HG03469 (cell line): ENCODE results near the gene ACTBL2.

ENCODE experiments used
- ATAC-seq: cut with Tn5 transposase; IDR thresholded peaks from one replicate; pipeline ENCODE4 v1.9.1; 2021; ENCODE audit warnings: mild to moderate bottlenecking, moderate library complexity, moderate number of reproducible peaks; ENCODE audit not compliant: unreplicated experiment

ACTBL2 gene

DNA sequence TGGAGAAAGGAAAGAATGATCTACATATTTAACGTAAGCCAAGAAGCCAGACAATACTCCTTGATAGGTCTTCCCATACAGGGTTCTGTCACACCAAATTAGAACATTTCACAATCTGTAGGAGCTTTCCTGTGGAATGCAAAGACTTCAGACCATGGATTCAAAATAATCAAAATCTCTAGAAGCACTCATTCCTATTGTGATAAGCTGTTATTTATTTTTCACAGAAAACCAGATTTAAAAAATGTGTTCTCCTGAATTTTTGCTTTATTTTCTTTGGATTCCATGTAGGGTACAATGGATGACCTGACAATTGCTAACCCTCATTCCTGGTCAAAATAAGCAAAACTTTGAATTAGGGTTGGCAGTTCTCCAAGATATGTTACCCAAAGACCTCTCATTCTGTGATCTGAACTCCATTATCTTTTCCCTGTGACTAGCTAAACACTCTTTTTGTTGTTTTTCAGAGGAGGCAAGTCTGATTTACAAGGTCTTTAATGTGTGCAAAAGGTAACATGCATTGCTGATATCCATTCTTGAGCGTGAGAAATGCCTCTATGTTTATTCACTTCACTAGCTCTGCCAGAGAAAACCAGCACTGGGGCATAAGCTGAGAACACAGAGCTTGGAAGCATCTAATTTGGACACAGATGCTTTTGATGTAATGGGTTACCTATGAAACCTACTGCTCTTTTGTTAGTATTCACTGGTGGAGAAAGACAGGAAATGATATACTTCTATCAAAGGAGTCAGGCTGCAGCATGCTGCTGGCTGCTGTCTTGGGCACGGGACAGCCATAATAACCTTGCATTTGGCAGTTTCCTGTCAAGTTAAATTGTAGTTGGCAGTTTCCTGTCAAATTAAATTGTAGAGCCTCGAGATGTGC lies 31.4 kb downstream of the ACTBL2 start:
- ATAC-seq, result no peak

DNA sequence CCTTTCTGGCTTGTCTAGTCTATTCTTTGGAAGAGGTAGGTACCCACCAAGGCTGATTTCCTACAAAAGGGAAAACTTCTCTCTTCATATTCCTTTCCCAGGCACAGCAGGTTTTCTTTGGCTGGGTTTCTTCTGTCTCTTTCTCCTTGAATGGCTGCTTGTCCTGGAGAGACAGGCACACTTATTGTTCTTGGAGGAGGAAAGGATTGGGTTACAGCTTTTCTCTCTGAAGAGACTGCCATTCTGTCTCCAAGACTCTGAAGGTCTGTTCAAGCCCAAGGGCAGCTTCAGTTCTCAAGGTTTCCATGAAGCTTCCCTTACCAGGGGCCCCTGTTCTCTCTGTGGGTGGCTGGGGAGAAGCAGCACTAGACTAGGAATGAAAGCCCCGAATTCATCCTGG lies 33.9 kb downstream of the ACTBL2 start:
- no peak for ATAC-seq

DNA sequence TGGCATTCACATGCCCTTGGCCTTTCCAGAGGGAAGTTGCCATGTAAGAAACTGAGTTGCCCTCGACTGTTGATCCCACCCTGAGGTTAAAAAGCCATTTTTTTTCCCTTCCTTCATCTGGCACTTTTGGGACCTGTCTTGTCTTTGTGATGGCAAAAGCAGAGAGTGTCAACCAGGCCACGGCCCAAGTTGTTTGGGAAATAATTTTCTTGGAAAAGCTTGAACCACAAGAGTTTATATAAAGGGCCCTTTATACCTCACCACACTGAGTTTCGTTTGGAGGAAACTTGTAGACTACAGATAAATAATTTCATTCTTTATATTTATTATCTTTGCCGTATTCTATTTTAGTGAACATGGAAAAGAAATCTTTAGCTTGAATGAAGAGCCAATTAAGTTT lies 34.3 kb downstream of the ACTBL2 start:
- ATAC-seq, result no peak

DNA sequence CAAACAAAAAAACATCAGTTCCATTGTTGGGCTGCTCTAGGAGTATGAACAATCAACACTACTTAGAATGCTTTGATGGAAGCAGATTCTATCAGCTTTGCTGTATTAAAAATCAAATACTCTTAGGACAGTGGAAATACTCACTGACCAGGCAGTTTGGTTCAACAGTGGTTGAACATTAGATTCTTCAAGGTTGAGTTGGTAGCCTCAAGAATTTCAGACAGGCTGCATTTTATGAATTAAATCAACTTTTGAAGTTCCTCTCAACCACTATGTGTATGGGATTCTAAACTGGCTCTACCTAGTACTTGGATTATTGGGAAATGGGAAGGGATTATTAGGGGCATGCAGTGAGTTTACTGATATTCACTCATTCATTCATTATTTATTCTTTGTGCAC lies 35.0 kb downstream of the ACTBL2 start:
- no peak for ATAC-seq

DNA sequence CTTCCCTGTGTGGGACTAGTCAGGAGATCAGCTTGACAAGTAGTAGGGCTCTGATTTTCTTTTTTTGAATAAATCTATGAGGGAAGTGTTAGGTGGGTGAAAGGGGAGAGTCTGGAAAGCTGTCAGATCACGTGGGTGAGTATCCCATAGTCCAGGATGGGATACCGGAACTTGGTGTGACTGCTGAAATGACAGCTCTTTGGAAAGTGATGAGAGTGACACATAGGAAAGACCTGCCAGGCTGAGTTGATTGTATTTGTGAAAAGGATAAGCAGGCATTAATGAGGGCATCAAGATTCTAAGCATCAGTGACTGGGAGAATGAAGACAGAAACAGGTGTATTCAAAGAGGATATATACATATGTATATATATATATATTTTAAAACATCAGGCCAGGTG lies 35.6 kb downstream of the ACTBL2 start:
- no peak for ATAC-seq

DNA sequence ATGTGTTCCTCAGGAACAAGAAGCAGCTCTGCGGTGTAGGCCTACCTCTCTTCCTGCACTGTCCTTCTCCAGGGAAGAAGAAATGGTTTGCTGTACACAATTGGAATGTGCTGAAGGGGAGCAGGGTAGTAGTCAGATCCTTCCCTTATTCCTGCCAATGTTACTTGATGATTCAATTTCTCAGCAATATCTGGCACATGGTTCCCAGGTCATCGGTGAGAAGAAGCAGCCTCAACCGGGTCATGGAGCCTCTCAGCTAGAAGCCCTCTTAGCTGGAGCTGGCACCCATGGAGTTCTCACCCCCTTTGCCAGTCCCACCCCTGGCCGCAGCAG lies 36.9 kb downstream of the ACTBL2 start:
- no peak for ATAC-seq

DNA sequence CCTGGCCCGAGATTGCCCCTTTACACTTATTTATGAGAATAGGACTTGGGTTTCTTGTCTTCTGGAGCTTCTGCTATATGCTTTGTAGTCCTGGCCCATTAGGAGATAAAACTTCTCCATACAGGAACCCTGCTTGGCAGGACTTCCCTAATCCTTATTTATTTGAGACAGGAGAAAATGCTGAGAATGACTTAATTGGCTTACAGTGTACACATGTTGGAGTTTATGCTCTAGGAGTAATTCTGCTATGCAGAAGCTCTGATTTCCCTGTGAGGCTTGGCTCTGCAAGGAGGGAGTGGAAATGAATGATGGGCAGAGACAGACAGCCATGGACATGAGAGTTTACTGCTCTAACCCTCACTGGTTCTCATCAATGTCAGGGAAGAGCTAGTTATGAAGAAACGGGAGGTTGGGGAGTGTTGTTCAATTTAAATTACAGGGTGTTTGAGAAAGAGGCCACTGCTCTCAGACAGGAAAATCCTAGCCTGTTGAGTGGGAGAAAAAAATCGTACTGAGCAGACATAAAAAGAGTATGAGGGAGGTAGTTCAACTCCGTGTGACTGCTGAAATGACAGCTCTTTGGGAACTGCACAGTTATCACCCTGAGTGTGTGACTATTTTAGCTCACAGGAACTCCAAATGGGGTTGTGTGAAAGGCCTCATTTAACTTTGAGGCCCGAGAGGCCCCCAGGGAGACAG lies 37.5 kb downstream of the ACTBL2 start:
- ATAC-seq, result peak; percentile 32

DNA sequence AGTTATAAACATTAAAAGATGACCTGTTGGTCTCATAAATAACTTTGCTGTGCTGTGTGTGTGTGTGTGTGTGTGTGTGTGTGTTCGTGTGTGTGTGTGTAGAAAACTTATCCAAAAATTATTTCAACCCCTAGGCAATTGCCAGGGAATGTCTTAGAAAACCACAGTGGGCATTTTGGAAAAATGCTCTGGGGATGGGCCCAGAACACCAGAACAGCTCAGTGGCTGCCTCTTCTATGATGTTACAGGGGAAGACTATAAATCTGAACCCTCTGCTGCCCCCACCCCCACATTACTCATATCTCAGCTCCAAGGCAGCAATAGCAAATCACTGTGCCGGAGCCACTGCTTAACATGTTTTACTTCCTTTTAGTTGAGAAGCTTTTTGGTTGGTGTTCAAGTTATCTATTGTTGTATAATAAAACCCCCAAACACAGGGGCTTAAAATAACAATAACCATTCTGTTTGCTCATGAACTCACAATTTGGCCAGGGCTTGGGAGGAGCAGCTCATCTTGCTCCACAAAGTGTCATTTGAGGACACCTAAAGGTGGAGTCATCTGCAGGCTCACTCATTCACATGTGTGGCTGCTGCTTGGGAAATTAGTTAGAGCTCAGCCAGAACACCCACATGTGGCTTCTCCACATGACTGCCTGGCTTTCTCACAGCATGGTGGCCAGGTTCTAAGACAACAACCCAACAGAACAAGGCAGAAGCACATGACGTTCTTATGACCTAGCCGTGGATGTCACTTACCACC lies 40.4 kb downstream of the ACTBL2 start:
- peak; percentile 53 for ATAC-seq

DNA sequence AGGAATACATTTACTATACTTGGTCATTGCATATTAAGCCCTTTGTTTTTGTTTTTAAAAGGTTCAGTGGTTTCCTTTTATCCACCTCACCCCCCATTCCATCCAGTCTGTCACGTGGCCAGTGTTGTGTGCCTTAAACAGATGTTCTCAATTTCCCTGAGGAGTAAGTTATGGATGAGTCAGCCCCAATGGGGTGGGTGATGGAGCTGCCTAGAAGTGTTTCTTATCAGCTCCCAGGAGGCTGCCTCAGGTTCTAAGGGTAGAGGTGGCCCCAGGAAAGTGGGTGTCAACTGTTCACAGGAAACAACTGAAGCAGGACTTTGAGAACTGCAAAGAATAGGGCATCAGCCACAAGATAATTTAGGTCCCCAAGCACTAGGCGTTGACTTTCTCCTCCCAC lies 41.1 kb downstream of the ACTBL2 start:
- peak; percentile 25 for ATAC-seq

DNA sequence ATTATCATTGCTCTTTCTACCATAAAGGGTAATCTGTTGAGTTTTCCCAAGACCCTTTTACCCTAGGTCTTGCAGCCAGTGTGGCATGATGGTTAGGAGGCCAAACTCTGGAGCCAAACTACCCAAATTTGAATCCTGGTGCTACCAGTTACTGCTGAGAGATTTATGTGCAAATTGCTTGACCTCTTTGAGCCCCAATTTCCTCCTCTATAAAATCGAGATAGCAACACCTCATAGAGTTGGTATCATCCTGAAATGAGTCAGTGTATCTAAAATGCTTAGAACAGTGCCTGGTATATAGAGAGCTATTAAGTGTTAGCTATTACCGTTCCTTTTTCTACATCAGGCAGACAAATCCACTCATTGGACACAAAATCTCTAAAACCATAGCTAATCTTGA lies 43.0 kb downstream of the ACTBL2 start:
- ATAC-seq, result no peak

DNA sequence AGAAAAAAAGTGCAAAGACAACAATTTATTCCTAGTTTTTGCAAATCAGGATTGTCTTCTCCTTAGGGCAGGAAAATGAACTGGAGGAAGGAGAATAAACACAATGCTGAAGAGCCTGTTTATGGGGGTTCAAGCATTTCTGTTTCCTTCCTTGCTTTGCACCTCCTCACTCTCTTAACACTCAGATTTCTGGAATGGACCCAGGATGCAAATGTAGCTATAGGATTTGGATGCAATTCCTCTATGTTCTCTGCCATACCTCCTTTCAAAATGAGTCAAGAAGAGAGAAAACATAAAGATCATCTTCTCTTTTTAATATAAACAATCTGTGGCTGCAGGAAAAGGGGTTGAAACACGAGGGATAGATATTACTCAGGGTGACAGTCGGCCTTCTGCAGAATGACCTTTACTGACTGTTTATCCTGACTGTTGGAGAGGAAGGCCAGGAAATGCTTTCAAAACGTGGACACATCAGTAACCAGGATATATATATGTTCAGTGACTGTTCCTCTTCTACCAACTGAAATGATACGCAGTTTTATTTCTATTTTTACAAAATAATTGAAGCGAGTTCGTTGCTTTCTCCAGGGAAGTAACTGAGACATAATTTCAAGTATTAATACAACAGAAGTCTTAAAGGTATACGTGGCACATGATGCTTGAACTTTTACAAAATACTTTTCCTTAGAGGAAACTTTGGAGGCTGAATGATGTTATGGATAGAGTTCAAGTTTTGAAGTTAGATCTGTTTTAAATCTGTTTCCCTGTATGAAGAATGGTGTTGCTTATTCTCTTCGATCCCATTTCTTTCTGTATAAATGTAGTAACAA lies 44.4 kb downstream of the ACTBL2 start:
- no peak for ATAC-seq

DNA sequence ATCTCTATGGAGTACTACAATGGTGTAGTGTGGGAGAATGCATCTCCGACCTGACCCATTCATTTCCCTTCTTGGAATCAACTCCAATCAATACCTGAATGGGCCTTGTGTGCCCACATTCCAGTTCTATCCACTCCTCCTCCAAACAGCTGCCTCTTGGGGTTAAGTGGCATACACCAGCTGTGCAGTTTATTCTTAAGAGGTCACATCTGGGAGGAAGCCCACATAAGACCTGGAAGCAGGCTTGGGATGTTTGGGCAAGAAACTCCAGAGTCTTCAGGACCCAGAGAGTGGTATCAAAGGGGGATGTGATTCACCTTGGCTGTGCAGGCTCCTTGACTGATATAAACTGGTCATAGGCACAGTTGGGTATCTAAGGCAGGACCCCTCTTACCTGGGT lies 46.0 kb downstream of the ACTBL2 start:
- no peak for ATAC-seq

DNA sequence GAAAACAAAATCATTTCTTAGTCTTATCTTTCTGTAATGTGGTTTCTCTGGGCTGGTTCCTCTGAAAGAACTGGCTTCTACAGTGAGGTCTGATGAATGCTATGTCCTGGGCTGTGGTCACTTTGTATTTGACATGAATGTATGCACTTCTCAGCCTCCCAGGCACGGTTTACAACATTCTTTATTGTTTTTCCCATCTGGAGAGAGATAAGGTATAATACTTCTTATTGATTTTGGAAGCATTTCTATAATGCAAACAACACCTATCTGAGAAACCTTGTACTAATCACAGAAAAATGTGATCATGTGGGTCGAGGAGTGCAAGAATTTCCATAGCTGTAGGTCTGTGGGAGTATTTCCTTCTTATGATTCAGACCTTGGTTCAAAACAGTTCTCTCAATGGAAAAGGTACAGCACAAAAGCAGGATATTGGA lies 46.9 kb downstream of the ACTBL2 start:
- no peak for ATAC-seq

DNA sequence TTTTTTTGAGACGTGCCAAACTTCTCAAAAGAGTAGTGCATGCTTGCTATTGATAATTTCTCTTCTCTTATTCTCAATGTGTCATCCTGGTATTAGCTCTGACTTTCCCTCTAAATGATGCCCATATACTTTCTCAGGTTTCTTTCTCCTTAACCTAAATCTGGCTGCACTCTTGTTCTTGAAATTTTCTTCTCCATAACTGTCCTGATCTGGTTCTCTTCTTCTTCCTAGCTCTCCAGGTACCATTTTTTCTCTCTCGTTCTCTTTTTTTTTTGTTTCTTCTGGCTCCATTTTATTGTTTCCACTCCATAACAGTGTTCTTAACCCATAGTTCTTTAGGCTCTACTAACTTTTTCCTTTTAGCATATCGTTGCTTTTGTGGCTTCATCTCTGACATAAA lies 47.9 kb downstream of the ACTBL2 start:
- ATAC-seq, result no peak

DNA sequence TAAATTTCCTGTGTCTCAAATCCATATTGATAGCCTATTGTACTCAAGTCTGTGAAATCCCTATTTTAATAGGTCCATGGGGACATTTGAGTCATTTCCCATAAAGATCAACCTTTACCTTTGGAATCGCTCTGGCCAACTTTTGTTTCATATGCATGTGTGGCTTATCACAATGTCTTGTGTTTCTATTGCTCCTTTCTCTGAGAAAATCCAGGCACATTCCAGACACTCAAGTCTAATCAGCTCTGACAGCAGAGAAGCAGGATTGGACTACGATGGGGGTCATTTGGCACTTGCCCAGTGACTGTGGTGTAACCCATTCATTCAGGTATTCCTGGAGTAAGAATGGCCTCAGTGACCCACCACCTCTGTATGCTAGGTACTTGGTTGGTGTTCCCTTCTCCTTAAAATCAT lies 48.4 kb downstream of the ACTBL2 start:
- no peak for ATAC-seq

DNA sequence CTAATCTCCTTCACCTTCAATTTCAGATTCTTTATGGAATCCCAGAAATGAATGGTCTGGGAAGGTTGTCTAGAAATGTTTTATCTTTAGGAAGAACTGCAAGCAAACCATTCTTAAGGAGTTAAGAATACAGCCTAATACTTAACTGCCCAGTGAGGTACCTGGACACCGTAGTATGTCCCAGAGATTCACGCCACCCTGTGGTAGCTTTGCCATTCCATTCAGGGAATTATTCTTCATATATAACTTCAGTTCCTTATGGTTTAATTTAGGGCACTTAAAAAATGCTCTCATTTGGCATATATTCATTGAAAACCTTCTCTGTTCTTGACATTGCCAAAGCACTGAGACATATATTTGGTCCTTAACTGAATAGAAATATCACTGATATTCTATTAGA lies 49.7 kb downstream of the ACTBL2 start:
- ATAC-seq, result no peak

DNA sequence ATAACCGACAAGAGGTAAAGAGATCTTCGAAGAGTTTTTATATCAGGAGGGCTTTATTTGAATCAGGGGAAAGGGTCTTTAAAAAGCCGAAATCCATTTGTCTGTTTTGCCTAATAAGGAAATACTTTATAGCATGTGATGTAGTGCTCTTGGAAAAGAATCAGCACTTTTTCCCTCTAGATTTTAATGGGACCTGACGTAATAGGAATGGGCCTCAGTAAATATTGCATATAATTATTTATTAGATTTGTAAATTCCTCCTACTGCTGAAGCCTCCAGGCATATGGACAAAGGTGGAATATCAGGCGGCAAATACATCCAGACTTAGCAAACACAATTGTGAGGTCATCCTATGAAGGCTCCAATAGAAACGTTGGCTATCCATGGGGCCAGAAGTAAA lies 50.9 kb downstream of the ACTBL2 start:
- ATAC-seq, result no peak
